Thyroid gland (tissue), 4 donors: ENCODE results near the gene NOSIP. TPM values are rescaled to one million over a fixed set of nuclear protein-coding genes. Genes with fewer than 3 reads are reported as not detected.

Experiments used
- DNase-seq, 2 donors: peaks; one replicate each; pipeline ENCODE4 v3.0.0-alpha.2; 2019
- H3K27ac ChIP-seq, 3 donors: fragments of 200-600 bp; sonication (generic); 1 replicate in 2 of 3; 2 replicates in 1 of 3; pipeline ENCODE4 v1.5.1; 2016 to 2019; ENCODE audit warnings: mild to moderate bottlenecking in 1 of 3, moderate library complexity in 1 of 3
- H3K27me3 ChIP-seq: fragments of 200-600 bp; sonication (generic); one replicate; pipeline ENCODE4 v1.5.1; 2019
- H3K36me3 ChIP-seq, 2 donors: fragments of 200-600 bp; sonication (generic); one replicate each; pipeline ENCODE4 v1.5.1; 2016 to 2019
- H3K4me1 ChIP-seq, 2 donors: fragments of 200-600 bp; sonication (generic); one replicate each; pipeline ENCODE4 v1.5.1; 2017 to 2019
- H3K4me3 ChIP-seq, 3 donors: fragments of 200-600 bp; sonication (generic); replicated peaks in 1 of 3; 1 replicate in 2 of 3; 2 replicates in 1 of 3; pipeline ENCODE4 v1.5.1; 2016; ENCODE audit warnings: mild to moderate bottlenecking in 1 of 3
- H3K9me3 ChIP-seq: fragments of 200-600 bp; sonication (generic); one replicate; pipeline ENCODE4 v1.5.1; 2017
- CTCF ChIP-seq, 6 experiments: fragments of 200-600 bp in 3 of 6; fragments of 450-650 bp in 3 of 6; sonication (generic) in 3 of 6; IDR thresholded peaks; one replicate each; pipeline ENCODE4 v1.5.1; 2016 to 2019; ENCODE audit warnings: antibody characterized with exemption in 6 of 6, mild to moderate bottlenecking in 2 of 6, inconsistent platforms in 1 of 6, moderate library complexity in 1 of 6
- POLR2A ChIP-seq, 2 donors: fragments of 450-650 bp; IDR thresholded peaks; one replicate each; pipeline ENCODE4 v1.6.1; 2017; ENCODE audit warnings: antibody characterized with exemption in 2 of 2, mild to moderate bottlenecking in 2 of 2, moderate library complexity in 1 of 2
- WGBS, 2 donors: methylation state at CpG; one replicate each; pipeline ENCODE4 v1.1.5; 2017; 5-methylcytosine and 5-hydroxymethylcytosine counted together
- intact Hi-C: fragments of 100-400 bp; cut with DNase I; formaldehyde crosslinking; loops from one replicate; pipeline ENCODE4 v1.15.1; 2023
- total RNA-seq, 4 donors: library from RNA; depleted of rRNA; stranded (reverse); fragments of >200 nt; gene quantifications; one replicate each; pipeline ENCODE4 v1.2.3, GENCODE V29; 2016

Gene NOSIP
- total RNA-seq, 4 donors from 2014 or later = 46.1 to 94.6 (median 64.7) TPM

GRCh38 chr19:49559928-49560327 is 20.4 kb downstream of the NOSIP start:
- no peaks in the 10 kb centered on the region for H3K27me3 ChIP-seq
- no peak overlapping the region for H3K4me3 ChIP-seq
- intact Hi-C loops = no loop called here
- TF ChIP-seq POLR2A (IDR thresholded peaks at IDR 0.05) = no peak
- no peak for TF ChIP-seq CTCF (IDR thresholded peaks at IDR 0.05)
- no peaks in the 10 kb centered on the region for H3K4me1 ChIP-seq
- WGBS, 2 donors = 81 to 83% methylated on average over 14 to 15 of the region's 15 CpGs
- H3K27ac ChIP-seq = no peak overlapping the region
- DNase-seq = no peak
- H3K36me3 ChIP-seq = peaks cover 27 to 35% of the 10 kb centered on the region in 2 donors
- no peaks in the 10 kb centered on the region for H3K9me3 ChIP-seq

GRCh38 chr19:49559443-49559842 is 20.9 kb downstream of the NOSIP start:
- WGBS, 2 donors = 88 to 90% methylated on average over 3 of the region's 3 CpGs
- no peak overlapping the region for H3K27ac ChIP-seq
- intact Hi-C loops = no loop called here

GRCh38 chr19:49558591-49558990 is 21.8 kb downstream of the NOSIP start:
- 88% methylated on average over 7 of the region's 7 CpGs for WGBS, 2 donors
- TF ChIP-seq POLR2A (IDR thresholded peaks at IDR 0.05) (no peak), CTCF (IDR thresholded peaks at IDR 0.05) (no peak)
- peaks cover 27 to 35% of the 10 kb centered on the region in 2 donors for H3K36me3 ChIP-seq

More at GRCh38 chr19:49559443-49559842, 20.9 kb downstream of the NOSIP start:
- H3K36me3 ChIP-seq = peaks cover 27 to 35% of the 10 kb centered on the region in 2 donors
- H3K27me3 ChIP-seq = no peaks in the 10 kb centered on the region
- TF ChIP-seq CTCF (IDR thresholded peaks at IDR 0.05) (no peak), POLR2A (IDR thresholded peaks at IDR 0.05) (no peak)
- DNase-seq = no peak
- H3K9me3 ChIP-seq = no peaks in the 10 kb centered on the region
- no peak overlapping the region for H3K4me3 ChIP-seq
- no peaks in the 10 kb centered on the region for H3K4me1 ChIP-seq

GRCh38 chr19:49557641-49558325 is 22.6 kb downstream of the NOSIP start:
- 94 to 96% methylated on average over 17 to 18 of the region's 18 CpGs for WGBS, 2 donors
- H3K4me3 ChIP-seq = no peak overlapping the region
- H3K36me3 ChIP-seq = peaks cover 27 to 35% of the 10 kb centered on the region in 2 donors
- intact Hi-C loops = no loop called here
- no peaks in the 10 kb centered on the region for H3K9me3 ChIP-seq
- no peaks in the 10 kb centered on the region for H3K27me3 ChIP-seq
- no peak for DNase-seq
- no peak for TF ChIP-seq CTCF (IDR thresholded peaks at IDR 0.05)
- no peak for TF ChIP-seq POLR2A (IDR thresholded peaks at IDR 0.05)
- no peak overlapping the region for H3K27ac ChIP-seq
- peaks cover 0 to 7% of the 10 kb centered on the region in 2 donors for H3K4me1 ChIP-seq

More at GRCh38 chr19:49558591-49558990, 21.8 kb downstream of the NOSIP start:
- DNase-seq = no peak
- H3K4me1 ChIP-seq = peaks cover 0 to 6% of the 10 kb centered on the region in 2 donors
- H3K27ac ChIP-seq = no peak overlapping the region
- H3K4me3 ChIP-seq = no peak overlapping the region
- intact Hi-C loops = no loop called here
- no peaks in the 10 kb centered on the region for H3K9me3 ChIP-seq
- H3K27me3 ChIP-seq = no peaks in the 10 kb centered on the region
